ENCODE results near the gene BRD4. TPM values are rescaled to one million over a fixed set of nuclear protein-coding genes. Genes with fewer than 3 reads are reported as not detected.

The BRD4 gene
- total RNA-seq, 1 donor from 2014 or later: 42.4 TPM

GRCh38 chr19:15191514-15191913, 140.8 kb downstream of the BRD4 start:
- no peak for DNase-seq (ENCODE audit: low read depth)
- no peaks in the 10 kb centered on the region for H3K36me3 ChIP-seq (ENCODE audit: control insufficient read depth, insufficient read depth, low read length)
- peaks cover 16% of the 10 kb centered on the region for H3K27me3 ChIP-seq (ENCODE audit: control insufficient read depth, insufficient read depth, low read length)
- H3K4me3 ChIP-seq (ENCODE audit: low read depth, low read length): no peak overlapping the region
- TF ChIP-seq CTCF (IDR thresholded peaks at IDR 0.05; ENCODE audit: insufficient read depth, low read length, poor library complexity, severe bottlenecking): no peak

- TF ChIP-seq CTCF (IDR thresholded peaks at IDR 0.05; ENCODE audit: insufficient read depth, low read length, poor library complexity, severe bottlenecking): no peak
- Histone ChIP-seq H3K36me3 (ENCODE audit: control insufficient read depth, insufficient read depth, low read length) (no peaks in the 10 kb centered on the region), H3K4me3 (ENCODE audit: low read depth, low read length) (no peak overlapping the region), H3K27me3 (ENCODE audit: control insufficient read depth, insufficient read depth, low read length) (no peaks in the 10 kb centered on the region)
- no peak for DNase-seq (ENCODE audit: low read depth)
Observed at GRCh38 chr19:15188851-15189250, 143.5 kb downstream of the BRD4 start.

GRCh38 chr19:15187026-15188007, 145.0 kb downstream of the BRD4 start:
- TF ChIP-seq CTCF (IDR thresholded peaks at IDR 0.05; ENCODE audit: insufficient read depth, low read length, poor library complexity, severe bottlenecking): no peak
- Histone ChIP-seq H3K4me3 (ENCODE audit: low read depth, low read length) (no peak overlapping the region), H3K36me3 (ENCODE audit: control insufficient read depth, insufficient read depth, low read length) (no peaks in the 10 kb centered on the region), H3K27me3 (ENCODE audit: control insufficient read depth, insufficient read depth, low read length) (no peaks in the 10 kb centered on the region)
- DNase-seq (ENCODE audit: low read depth): no peak

Other genes starting within 250 kb of the BRD4 start
- 28.4 and 47.0 TPM in 2 replicates for gene SYDE1, start 225.1 kb downstream of the BRD4 start, total RNA-seq
- 32.8 and 34.0 TPM in 2 replicates for gene NOTCH3, start 131.5 kb downstream of the BRD4 start, total RNA-seq
- 0.79 and 3.4 TPM in 2 replicates for gene EPHX3, start 100.1 kb downstream of the BRD4 start, total RNA-seq
- gene AKAP8, start 47.2 kb upstream of the BRD4 start, total RNA-seq: 19.2 and 31.4 TPM in 2 replicates
- gene AKAP8L, start 86.4 kb upstream of the BRD4 start, total RNA-seq: 74.7 and 79.8 TPM in 2 replicates
- 42.7 and 64.1 TPM in 2 replicates for gene WIZ, start 117.4 kb upstream of the BRD4 start, total RNA-seq
- not detected in 2 replicates for gene RASAL3, start 132.0 kb upstream of the BRD4 start, total RNA-seq
- not detected in 2 replicates for gene PGLYRP2, start 147.0 kb upstream of the BRD4 start, total RNA-seq
- gene CYP4F22, start 176.0 kb upstream of the BRD4 start, total RNA-seq: not detected in 2 replicates